Prostate gland (tissue), 2 donors: ENCODE data around the gene CFAP68. TPM values are rescaled to one million over a fixed set of nuclear protein-coding genes. Genes with fewer than 3 reads are reported as not detected.

Source experiments
- DNase-seq: peaks from one replicate; pipeline ENCODE4 v3.0.0-alpha.2; 2019; ENCODE audit warnings: low spot score
- H3K27ac ChIP-seq, 2 donors: fragments of 200-600 bp; sonication (generic); 2 replicates each; pipeline ENCODE4 v1.5.1; 2017 to 2019
- H3K27me3 ChIP-seq: fragments of 200-600 bp; sonication (generic); replicated peaks from 2 replicates; pipeline ENCODE4 v1.5.1; 2019; ENCODE audit not compliant: insufficient read depth
- H3K36me3 ChIP-seq, 2 donors: fragments of 200-600 bp; sonication (generic); 1 replicate in 1 of 2; 2 replicates in 1 of 2; pipeline versions ENCODE4 v1.5.1 to v1.8.1; 2017 to 2019
- H3K4me1 ChIP-seq: fragments of 200-600 bp; sonication (generic); replicated peaks from 2 replicates; pipeline ENCODE4 v1.5.1; 2019
- H3K4me3 ChIP-seq, 2 donors: fragments of 200-600 bp; sonication (generic); 2 replicates each; pipeline ENCODE4 v1.5.1; 2017 to 2019
- H3K9me3 ChIP-seq: fragments of 200-600 bp; sonication (generic); 2 replicates; pipeline ENCODE4 v1.5.1; 2017
- POLR2A ChIP-seq: fragments of 450-650 bp; IDR thresholded peaks from one replicate; pipeline ENCODE4 v1.6.1; 2016; ENCODE audit warnings: antibody characterized with exemption, mild to moderate bottlenecking
- POLR2AphosphoS5 ChIP-seq: sonication (generic); formaldehyde crosslinking; IDR thresholded peaks from one replicate; pipeline ENCODE4 v1.6.1; 2017; ENCODE audit warnings: antibody characterized with exemption
- WGBS: methylation state at CpG from one replicate; pipeline ENCODE4 v1.1.5; 2018; 5-methylcytosine and 5-hydroxymethylcytosine counted together
- intact Hi-C: fragments of 100-400 bp; cut with DNase I; formaldehyde crosslinking; loops from one replicate; pipeline ENCODE4 v1.14.2; 2022
- total RNA-seq, 2 donors: library from RNA; depleted of rRNA; stranded (reverse); fragments of >200 nt; gene quantifications; one replicate each; pipeline ENCODE4 v1.1.0, GENCODE V29; 2016
- TF ChIP-seq, protein P1 (sequence below), 4 experiments: fragments of 200-600 bp in 2 of 4; fragments of 450-650 bp in 2 of 4; sonication (generic) in 2 of 4; IDR thresholded peaks; 1 replicate in 3 of 4; 2 replicates in 1 of 4; pipeline ENCODE4 v1.5.1; 2016 to 2019; ENCODE audit warnings: antibody characterized with exemption in 4 of 4, mild to moderate bottlenecking in 2 of 4, moderate library complexity in 2 of 4

CFAP68 gene
- total RNA-seq, 2 donors from 2014 or later, result 42.2 to 46.2 TPM

DNA sequence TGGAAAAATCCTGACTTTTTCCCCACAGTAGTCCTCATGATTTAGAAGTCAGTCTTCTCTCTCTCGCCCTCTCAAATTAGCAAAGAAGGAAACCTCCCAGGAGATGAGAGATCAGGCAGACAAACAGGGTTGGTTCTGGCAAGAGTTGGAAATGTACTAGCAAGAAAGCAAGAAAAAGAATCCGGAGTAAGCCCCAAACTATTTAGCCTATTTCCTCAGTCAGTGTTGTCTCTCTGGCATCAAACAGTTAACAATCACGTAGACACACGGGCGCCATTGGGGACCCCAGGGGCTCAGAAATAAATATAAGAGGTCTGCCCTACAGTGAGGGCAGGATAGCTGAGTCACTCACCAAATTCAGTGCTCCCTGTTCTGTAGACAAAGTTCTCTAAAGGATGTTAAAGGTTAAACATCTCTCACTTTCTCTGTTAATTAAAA, 44.0 kb downstream of the CFAP68 start:
- Histone ChIP-seq H3K9me3 (no peaks in the 10 kb centered on the region), H3K36me3 (no peaks in the 10 kb centered on the region), H3K27ac (peak overlapping the region; percentile 89 to 97), H3K4me1 (peaks cover 8% of the 10 kb centered on the region), H3K4me3 (no peak overlapping the region), H3K27me3 (no peaks in the 10 kb centered on the region)
- TF ChIP-seq POLR2AphosphoS5 (no peak), POLR2A (no peak)
- TF ChIP-seq, protein P1, sequence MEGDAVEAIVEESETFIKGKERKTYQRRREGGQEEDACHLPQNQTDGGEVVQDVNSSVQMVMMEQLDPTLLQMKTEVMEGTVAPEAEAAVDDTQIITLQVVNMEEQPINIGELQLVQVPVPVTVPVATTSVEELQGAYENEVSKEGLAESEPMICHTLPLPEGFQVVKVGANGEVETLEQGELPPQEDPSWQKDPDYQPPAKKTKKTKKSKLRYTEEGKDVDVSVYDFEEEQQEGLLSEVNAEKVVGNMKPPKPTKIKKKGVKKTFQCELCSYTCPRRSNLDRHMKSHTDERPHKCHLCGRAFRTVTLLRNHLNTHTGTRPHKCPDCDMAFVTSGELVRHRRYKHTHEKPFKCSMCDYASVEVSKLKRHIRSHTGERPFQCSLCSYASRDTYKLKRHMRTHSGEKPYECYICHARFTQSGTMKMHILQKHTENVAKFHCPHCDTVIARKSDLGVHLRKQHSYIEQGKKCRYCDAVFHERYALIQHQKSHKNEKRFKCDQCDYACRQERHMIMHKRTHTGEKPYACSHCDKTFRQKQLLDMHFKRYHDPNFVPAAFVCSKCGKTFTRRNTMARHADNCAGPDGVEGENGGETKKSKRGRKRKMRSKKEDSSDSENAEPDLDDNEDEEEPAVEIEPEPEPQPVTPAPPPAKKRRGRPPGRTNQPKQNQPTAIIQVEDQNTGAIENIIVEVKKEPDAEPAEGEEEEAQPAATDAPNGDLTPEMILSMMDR (IDR thresholded peaks at IDR 0.05), result no peak
- no peak for DNase-seq
- intact Hi-C loops, result no loop called here
- WGBS, result 45% methylated on average over 5 of the region's 5 CpGs

GRCh38 chr11:111923951-111924350, 44.6 kb downstream of the CFAP68 start:
- Histone ChIP-seq H3K4me1 (peaks cover 8% of the 10 kb centered on the region), H3K27me3 (no peaks in the 10 kb centered on the region), H3K4me3 (no peak overlapping the region), H3K27ac (peak overlapping the region; percentile 89 to 97), H3K36me3 (no peaks in the 10 kb centered on the region), H3K9me3 (no peaks in the 10 kb centered on the region)
- TF ChIP-seq, protein P1 (IDR thresholded peaks at IDR 0.05), result no peak
- TF ChIP-seq POLR2A (no peak), POLR2AphosphoS5 (no peak)
- no peak for DNase-seq
- intact Hi-C loops, result no loop called here

DNA sequence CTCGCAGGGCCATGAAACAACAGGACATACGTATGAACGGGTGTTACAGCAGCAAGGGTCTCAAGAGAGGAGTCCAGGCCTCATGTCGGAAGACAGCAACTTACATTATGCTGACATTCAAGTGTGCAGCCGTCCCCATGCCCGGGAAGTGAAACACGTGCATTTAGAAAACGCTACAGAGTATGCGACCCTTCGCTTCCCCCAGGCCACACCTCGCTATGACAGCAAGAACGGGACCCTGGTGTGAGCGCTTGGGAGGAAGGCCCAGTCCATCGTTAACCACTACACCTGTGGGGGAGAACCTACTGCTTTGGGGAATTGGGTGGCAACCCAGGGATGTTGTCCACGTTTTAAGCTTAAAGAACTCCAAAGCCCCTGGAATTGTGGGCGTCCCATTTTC, 46.6 kb downstream of the CFAP68 start:
- TF ChIP-seq POLR2A, result no peak
- TF ChIP-seq POLR2AphosphoS5, result no peak
- TF ChIP-seq, protein P1 (IDR thresholded peaks at IDR 0.05), result no peak
- Histone ChIP-seq H3K36me3 (no peaks in the 10 kb centered on the region), H3K4me1 (peaks cover 8% of the 10 kb centered on the region), H3K27ac (peak overlapping the region; percentile 89 to 97), H3K27me3 (no peaks in the 10 kb centered on the region), H3K4me3 (no peak overlapping the region), H3K9me3 (no peaks in the 10 kb centered on the region)
- intact Hi-C loops, result loop anchor here (5.0 kb wide), 1 partner anchor 49 kb away; the partner anchor contains the start of genes CFAP68 and FDXACB1
- DNase-seq, result no peak
- WGBS, result 91% methylated on average over 16 of the region's 16 CpGs

DNA sequence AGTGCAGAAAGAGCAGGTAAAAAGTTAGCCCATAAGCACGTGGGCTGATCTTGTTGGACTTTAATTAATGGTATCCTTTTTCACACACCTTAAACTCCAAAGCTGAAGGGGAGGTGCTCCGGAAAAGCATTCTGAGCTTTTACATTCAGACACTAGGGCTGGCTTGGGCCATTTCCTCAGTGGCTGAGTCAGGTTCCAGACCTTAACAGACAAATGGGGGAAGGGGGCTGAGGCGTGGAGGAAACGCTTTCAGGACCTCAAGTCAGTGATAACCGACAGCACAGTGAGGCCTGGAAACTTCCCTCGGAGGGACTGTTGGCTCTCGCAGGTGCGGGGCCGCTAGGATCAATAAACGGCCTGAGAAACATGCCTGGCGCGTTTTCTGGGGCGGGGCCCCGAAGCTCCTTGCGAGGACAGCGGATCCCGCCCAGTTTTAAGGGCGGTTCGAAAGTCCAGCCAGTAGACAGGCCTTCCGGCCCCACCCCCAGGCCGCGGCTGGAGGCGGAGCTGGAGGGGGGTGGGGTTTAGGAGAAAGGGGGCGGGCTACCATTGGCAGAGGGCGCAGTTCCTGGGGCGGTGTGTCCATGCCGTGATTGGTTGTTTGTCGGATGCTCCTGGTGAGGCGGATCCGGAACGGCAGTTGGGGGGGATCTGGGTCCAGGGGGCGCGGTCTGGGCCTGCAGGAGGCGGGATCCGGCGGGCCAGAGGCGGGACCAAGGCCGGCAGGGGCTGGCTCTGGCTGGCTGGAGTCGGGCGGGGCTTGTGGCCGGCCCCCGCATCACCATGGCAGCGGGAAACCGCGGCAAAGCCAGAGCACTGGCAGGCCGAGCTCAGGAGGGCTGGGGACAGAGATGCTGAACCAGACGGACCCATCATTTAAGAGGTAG, 47.4 kb downstream of the CFAP68 start:
- Histone ChIP-seq H3K36me3 (no peaks in the 10 kb centered on the region), H3K27me3 (no peaks in the 10 kb centered on the region), H3K4me1 (peaks cover 8% of the 10 kb centered on the region), H3K4me3 (peak overlapping the region; percentile 15 to 22), H3K27ac (peak overlapping the region; percentile 89 to 97), H3K9me3 (no peaks in the 10 kb centered on the region)
- TF ChIP-seq, protein P1 (IDR thresholded peaks at IDR 0.05), result peak in 2 of 4 experiments; percentile 17 to 27
- TF ChIP-seq POLR2AphosphoS5, result peak; percentile 89
- TF ChIP-seq POLR2A, result peak; percentile 79
- peak; percentile 96 for DNase-seq
- 1% methylated on average over 39 of the region's 47 CpGs for WGBS
- intact Hi-C loops, result loop anchor here (5.0 kb wide), 1 partner anchor 49 kb away; the partner anchor contains the start of genes CFAP68 and FDXACB1
